GM23338 (cell line): ENCODE data around the gene ZCCHC4. TPM values are rescaled to one million over a fixed set of nuclear protein-coding genes. Genes with fewer than 3 reads are reported as not detected.

ENCODE experiments used
- CTCF ChIP-seq, 2 experiments: fragments of 200-600 bp in 1 of 2; sonication (generic) in 1 of 2; conservative IDR thresholded peaks; 2 replicates each; pipeline versions ENCODE4 v1.5.1 to v1.6.1; 2016 to 2017; ENCODE audit warnings: antibody characterized with exemption in 2 of 2, low read depth in 2 of 2, mild to moderate bottlenecking in 2 of 2, moderate library complexity in 1 of 2
- REST ChIP-seq: IDR thresholded peaks from one replicate; pipeline ENCODE4 v1.6.1; 2018; ENCODE audit warnings: antibody characterized with exemption; ENCODE audit not compliant: unreplicated experiment
- polyA plus RNA-seq: library from polyadenylated mRNA; unstranded; fragments of >200 nt; fragmentation: Nextera tagmentation; extraction: Ambion mirVana; gene quantifications from 2 replicates; pipeline ENCODE4 v1.2.1, GENCODE V29; 2016
- total RNA-seq: library from RNA; depleted of rRNA; stranded (reverse); fragments of >200 nt; shearing (Covaris generic); gene quantifications from 2 replicates; pipeline ENCODE4 v1.2.3, GENCODE V29; 2014
- TF ChIP-seq, protein P1 (sequence below): fragments of 250-450 bp; sonication (Bioruptor Pico); IDR thresholded peaks from 2 replicates; pipeline ENCODE4 v1.5.0; 2020; ENCODE audit warnings: mild to moderate bottlenecking, moderate library complexity

Gene ZCCHC4
- total and polyA plus RNA-seq, 2 experiments from 2014 or later: 11.3 to 17.9 TPM

- TF ChIP-seq, protein P1, sequence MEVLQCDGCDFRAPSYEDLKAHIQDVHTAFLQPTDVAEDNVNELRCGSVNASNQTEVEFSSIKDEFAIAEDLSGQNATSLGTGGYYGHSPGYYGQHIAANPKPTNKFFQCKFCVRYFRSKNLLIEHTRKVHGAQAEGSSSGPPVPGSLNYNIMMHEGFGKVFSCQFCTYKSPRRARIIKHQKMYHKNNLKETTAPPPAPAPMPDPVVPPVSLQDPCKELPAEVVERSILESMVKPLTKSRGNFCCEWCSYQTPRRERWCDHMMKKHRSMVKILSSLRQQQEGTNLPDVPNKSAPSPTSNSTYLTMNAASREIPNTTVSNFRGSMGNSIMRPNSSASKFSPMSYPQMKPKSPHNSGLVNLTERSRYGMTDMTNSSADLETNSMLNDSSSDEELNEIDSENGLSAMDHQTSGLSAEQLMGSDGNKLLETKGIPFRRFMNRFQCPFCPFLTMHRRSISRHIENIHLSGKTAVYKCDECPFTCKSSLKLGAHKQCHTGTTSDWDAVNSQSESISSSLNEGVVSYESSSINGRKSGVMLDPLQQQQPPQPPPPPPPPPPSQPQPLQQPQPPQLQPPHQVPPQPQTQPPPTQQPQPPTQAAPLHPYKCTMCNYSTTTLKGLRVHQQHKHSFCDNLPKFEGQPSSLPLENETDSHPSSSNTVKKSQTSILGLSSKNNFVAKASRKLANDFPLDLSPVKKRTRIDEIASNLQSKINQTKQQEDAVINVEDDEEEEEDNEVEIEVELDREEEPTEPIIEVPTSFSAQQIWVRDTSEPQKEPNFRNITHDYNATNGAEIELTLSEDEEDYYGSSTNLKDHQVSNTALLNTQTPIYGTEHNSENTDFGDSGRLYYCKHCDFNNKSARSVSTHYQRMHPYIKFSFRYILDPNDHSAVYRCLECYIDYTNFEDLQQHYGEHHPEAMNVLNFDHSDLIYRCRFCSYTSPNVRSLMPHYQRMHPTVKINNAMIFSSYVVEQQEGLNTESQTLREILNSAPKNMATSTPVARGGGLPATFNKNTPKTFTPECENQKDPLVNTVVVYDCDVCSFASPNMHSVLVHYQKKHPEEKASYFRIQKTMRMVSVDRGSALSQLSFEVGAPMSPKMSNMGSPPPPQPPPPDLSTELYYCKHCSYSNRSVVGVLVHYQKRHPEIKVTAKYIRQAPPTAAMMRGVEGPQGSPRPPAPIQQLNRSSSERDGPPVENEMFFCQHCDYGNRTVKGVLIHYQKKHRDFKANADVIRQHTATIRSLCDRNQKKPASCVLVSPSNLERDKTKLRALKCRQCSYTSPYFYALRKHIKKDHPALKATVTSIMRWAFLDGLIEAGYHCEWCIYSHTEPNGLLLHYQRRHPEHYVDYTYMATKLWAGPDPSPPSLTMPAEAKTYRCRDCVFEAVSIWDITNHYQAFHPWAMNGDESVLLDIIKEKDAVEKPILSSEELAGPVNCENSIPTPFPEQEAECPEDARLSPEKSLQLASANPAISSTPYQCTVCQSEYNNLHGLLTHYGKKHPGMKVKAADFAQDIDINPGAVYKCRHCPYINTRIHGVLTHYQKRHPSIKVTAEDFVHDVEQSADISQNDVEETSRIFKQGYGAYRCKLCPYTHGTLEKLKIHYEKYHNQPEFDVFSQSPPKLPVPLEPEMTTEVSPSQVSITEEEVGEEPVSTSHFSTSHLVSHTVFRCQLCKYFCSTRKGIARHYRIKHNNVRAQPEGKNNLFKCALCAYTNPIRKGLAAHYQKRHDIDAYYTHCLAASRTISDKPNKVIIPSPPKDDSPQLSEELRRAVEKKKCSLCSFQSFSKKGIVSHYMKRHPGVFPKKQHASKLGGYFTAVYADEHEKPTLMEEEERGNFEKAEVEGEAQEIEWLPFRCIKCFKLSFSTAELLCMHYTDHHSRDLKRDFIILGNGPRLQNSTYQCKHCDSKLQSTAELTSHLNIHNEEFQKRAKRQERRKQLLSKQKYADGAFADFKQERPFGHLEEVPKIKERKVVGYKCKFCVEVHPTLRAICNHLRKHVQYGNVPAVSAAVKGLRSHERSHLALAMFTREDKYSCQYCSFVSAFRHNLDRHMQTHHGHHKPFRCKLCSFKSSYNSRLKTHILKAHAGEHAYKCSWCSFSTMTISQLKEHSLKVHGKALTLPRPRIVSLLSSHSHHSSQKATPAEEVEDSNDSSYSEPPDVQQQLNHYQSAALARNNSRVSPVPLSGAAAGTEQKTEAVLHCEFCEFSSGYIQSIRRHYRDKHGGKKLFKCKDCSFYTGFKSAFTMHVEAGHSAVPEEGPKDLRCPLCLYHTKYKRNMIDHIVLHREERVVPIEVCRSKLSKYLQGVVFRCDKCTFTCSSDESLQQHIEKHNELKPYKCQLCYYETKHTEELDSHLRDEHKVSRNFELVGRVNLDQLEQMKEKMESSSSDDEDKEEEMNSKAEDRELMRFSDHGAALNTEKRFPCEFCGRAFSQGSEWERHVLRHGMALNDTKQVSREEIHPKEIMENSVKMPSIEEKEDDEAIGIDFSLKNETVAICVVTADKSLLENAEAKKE (CRISPR knock-in tag): no peak
- TF ChIP-seq REST: no peak
- TF ChIP-seq CTCF (conservative IDR thresholded peaks at IDR 0.05; ENCODE audit: low read depth in 2 of 2): no peak
Observed at GRCh38 chr4:25377572-25378436, 65.2 kb downstream of the ZCCHC4 start (continued).
